ENCODE results near the gene LRCH1.

Gene LRCH1

DNA sequence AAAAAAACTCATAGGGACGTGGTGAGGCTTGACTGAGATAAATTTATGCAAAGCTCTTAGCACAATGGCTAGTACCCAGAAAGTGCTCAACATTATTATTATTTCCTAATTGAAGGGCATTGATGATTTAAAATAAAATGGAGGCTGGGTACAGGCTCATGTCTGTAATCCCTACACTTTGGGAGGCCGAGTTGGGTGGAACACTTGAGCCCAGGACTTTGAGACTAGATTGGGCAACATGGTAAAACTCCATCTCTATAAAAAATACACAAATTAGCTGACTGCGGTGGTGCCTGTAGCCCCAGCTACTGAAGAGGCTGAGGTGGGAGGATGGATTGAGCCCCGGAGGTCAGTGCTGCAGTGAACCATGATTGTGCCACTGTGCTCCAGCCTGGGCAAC is 49.6 kb downstream of the LRCH1 start:
- H2AK5ac ChIP-seq (ENCODE audit: low read depth, low read length), result no peak overlapping the region
- no CpG with 5 or more reads among the region's 4 CpGs for WGBS, 2 donors (ENCODE audit: extremely low coverage in 2 of 2, insufficient read length in 2 of 2, insufficient replicate concordance in 1 of 2)
- H2BK12ac ChIP-seq (ENCODE audit: low read length), result no peak overlapping the region
- no peak overlapping the region for H3K18ac ChIP-seq (ENCODE audit: low read length)
- no peak overlapping the region for H4K8ac ChIP-seq (ENCODE audit: low read depth, low read length)
- no peak overlapping the region for H2AFZ ChIP-seq (ENCODE audit: low read length)
- H3K14ac ChIP-seq (ENCODE audit: low read length), result no peak overlapping the region
- H3K27me3 ChIP-seq (ENCODE audit: control insufficient read depth in 3 of 3, insufficient read depth in 3 of 3, low read depth in 1 of 3, low read length in 3 of 3), result no peaks in the 10 kb centered on the region
- H3K4me3 ChIP-seq (ENCODE audit: low read length in 2 of 2), result no peak overlapping the region
- no peak overlapping the region for H3K9ac ChIP-seq (ENCODE audit: low read depth, low read length, poor library complexity)
- H3K23ac ChIP-seq (ENCODE audit: low read depth, low read length, poor library complexity), result no peak overlapping the region
- peaks cover 0 to 4% of the 10 kb centered on the region in 2 donors for H3K9me3 ChIP-seq (replicated peaks in 1 of 2; ENCODE audit: control insufficient read depth in 2 of 2, insufficient read depth in 1 of 2, low read depth in 1 of 2, low read length in 2 of 2)
- H4K91ac ChIP-seq (ENCODE audit: low read depth, low read length, poor library complexity), result no peak overlapping the region
- DNase-seq (ENCODE audit: low spot score), result no peak
- H3K4me2 ChIP-seq (ENCODE audit: insufficient read depth, low read length, poor library complexity, severe bottlenecking), result no peak overlapping the region
- H3K79me1 ChIP-seq (ENCODE audit: low read depth, low read length), result no peaks in the 10 kb centered on the region
- H3K27ac ChIP-seq (replicated peaks; ENCODE audit: low read length), result no peak overlapping the region
- H3K4ac ChIP-seq (ENCODE audit: low read length), result no peak overlapping the region
- H3K4me1 ChIP-seq (ENCODE audit: control insufficient read depth in 2 of 2, insufficient read depth in 1 of 2, low read depth in 1 of 2, low read length in 2 of 2), result no peaks in the 10 kb centered on the region
- H2BK120ac ChIP-seq (ENCODE audit: low read depth, low read length), result no peak overlapping the region
- H2BK15ac ChIP-seq (ENCODE audit: low read length), result no peak overlapping the region
- no peak overlapping the region for H2BK5ac ChIP-seq (ENCODE audit: low read length)
- no peaks in the 10 kb centered on the region for H3K36me3 ChIP-seq (replicated peaks in 1 of 2; ENCODE audit: control insufficient read depth in 2 of 2, insufficient read depth in 2 of 2, low read length in 2 of 2)

DNA sequence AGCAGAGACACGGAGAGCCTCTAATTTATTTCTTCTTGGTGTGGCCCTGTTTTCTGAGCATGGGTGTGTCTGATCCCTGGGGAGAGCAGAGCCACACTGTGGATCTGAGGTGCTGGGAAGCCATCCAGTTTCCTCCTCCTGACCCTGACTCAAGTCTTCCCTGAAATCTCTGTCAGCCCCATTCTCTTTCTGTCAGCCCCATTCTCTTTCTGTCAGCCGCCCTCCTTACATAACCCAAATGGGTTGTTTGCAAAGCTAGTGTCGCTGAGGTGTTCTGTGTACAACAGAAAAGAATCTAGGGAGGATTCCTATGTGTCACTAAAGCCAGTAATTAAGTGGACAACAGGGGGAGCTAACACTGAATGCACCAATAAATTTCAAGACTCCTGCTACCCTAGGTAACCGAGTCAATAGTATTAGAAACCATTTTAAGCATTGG is 50.2 kb downstream of the LRCH1 start:
- H3K4me3 ChIP-seq (ENCODE audit: low read length in 2 of 2), result no peak overlapping the region
- H4K8ac ChIP-seq (ENCODE audit: low read depth, low read length), result no peak overlapping the region
- no peak overlapping the region for H2BK15ac ChIP-seq (ENCODE audit: low read length)
- no peak overlapping the region for H2BK120ac ChIP-seq (ENCODE audit: low read depth, low read length)
- H3K9me3 ChIP-seq (replicated peaks in 1 of 2; ENCODE audit: control insufficient read depth in 2 of 2, insufficient read depth in 1 of 2, low read depth in 1 of 2, low read length in 2 of 2), result peaks cover 0 to 4% of the 10 kb centered on the region in 2 donors
- H3K9ac ChIP-seq (ENCODE audit: low read depth, low read length, poor library complexity), result no peak overlapping the region
- H2BK5ac ChIP-seq (ENCODE audit: low read length), result no peak overlapping the region
- no peaks in the 10 kb centered on the region for H3K36me3 ChIP-seq (replicated peaks in 1 of 2; ENCODE audit: control insufficient read depth in 2 of 2, insufficient read depth in 2 of 2, low read length in 2 of 2)
- no peaks in the 10 kb centered on the region for H3K27me3 ChIP-seq (ENCODE audit: control insufficient read depth in 3 of 3, insufficient read depth in 3 of 3, low read depth in 1 of 3, low read length in 3 of 3)
- no peak overlapping the region for H2AFZ ChIP-seq (ENCODE audit: low read length)
- no peak overlapping the region for H3K27ac ChIP-seq (replicated peaks; ENCODE audit: low read length)
- no peak overlapping the region for H2BK12ac ChIP-seq (ENCODE audit: low read length)
- H3K4me2 ChIP-seq (ENCODE audit: insufficient read depth, low read length, poor library complexity, severe bottlenecking), result no peak overlapping the region
- H3K18ac ChIP-seq (ENCODE audit: low read length), result no peak overlapping the region
- no peak overlapping the region for H3K23ac ChIP-seq (ENCODE audit: low read depth, low read length, poor library complexity)
- H2AK5ac ChIP-seq (ENCODE audit: low read depth, low read length), result no peak overlapping the region
- H3K79me1 ChIP-seq (ENCODE audit: low read depth, low read length), result no peaks in the 10 kb centered on the region
- no peak for DNase-seq (ENCODE audit: low spot score)
- H3K4me1 ChIP-seq (ENCODE audit: control insufficient read depth in 2 of 2, insufficient read depth in 1 of 2, low read depth in 1 of 2, low read length in 2 of 2), result peaks cover 0 to 2% of the 10 kb centered on the region in 2 donors
- H3K4ac ChIP-seq (ENCODE audit: low read length), result no peak overlapping the region
- no peak overlapping the region for H3K14ac ChIP-seq (ENCODE audit: low read length)
- WGBS, 2 donors (ENCODE audit: extremely low coverage in 2 of 2, insufficient read length in 2 of 2, insufficient replicate concordance in 1 of 2), result no CpG with 5 or more reads among the region's 4 CpGs
- no peak overlapping the region for H4K91ac ChIP-seq (ENCODE audit: low read depth, low read length, poor library complexity)

DNA sequence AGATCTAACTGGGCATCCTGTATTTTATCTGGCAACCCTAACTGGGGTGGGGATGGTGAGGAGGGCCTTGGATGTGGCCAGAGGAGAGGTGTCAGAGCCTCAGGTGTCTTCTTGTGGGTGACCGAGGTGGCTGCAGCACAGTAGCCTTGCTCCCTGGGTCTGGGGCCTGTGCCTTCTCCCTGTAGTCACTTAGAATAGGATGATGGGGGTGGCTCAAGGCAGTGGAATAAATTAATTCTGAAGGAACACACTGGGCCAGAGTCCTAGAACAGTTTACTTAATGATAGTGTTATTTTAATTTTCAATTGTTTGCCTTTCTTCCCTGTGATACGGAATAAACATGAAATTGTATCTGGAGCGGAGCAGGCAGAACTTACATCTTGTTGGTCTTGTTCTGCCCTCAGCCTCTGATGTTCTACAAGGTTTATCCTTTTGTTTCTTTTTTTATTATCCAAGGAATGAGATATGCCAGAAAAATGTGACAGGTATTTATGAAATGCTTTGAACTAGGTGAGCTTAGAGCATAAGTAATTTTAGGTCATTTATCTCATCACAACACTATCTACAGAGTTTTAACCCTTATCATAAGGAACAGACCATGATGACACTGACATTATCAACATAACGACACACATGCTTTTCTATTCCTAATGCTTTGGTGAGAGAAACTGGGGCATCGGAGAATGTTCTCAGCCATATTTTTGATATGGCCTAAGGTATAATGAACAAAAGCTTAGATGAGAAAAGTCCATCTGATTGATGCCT is 51.4 kb downstream of the LRCH1 start:
- Histone ChIP-seq H4K91ac (ENCODE audit: low read depth, low read length, poor library complexity) (no peak overlapping the region), H3K9me3 (replicated peaks in 1 of 2; ENCODE audit: control insufficient read depth in 2 of 2, insufficient read depth in 1 of 2, low read depth in 1 of 2, low read length in 2 of 2) (no peaks in the 10 kb centered on the region), H3K23ac (ENCODE audit: low read depth, low read length, poor library complexity) (no peak overlapping the region), H2BK12ac (ENCODE audit: low read length) (no peak overlapping the region), H2BK120ac (ENCODE audit: low read depth, low read length) (no peak overlapping the region), H3K79me1 (ENCODE audit: low read depth, low read length) (no peaks in the 10 kb centered on the region), H3K4me1 (ENCODE audit: control insufficient read depth in 2 of 2, insufficient read depth in 1 of 2, low read depth in 1 of 2, low read length in 2 of 2) (peaks cover 0 to 2% of the 10 kb centered on the region in 2 donors), H4K8ac (ENCODE audit: low read depth, low read length) (no peak overlapping the region), H3K4me3 (ENCODE audit: low read length in 2 of 2) (no peak overlapping the region), H2BK5ac (ENCODE audit: low read length) (no peak overlapping the region), H3K27ac (replicated peaks; ENCODE audit: low read length) (no peak overlapping the region), H2AFZ (ENCODE audit: low read length) (no peak overlapping the region), H3K4me2 (ENCODE audit: insufficient read depth, low read length, poor library complexity, severe bottlenecking) (no peak overlapping the region), H3K18ac (ENCODE audit: low read length) (no peak overlapping the region), H2AK5ac (ENCODE audit: low read depth, low read length) (no peak overlapping the region), H3K27me3 (ENCODE audit: control insufficient read depth in 3 of 3, insufficient read depth in 3 of 3, low read depth in 1 of 3, low read length in 3 of 3) (no peaks in the 10 kb centered on the region), H3K36me3 (replicated peaks in 1 of 2; ENCODE audit: control insufficient read depth in 2 of 2, insufficient read depth in 2 of 2, low read length in 2 of 2) (no peaks in the 10 kb centered on the region), H3K9ac (ENCODE audit: low read depth, low read length, poor library complexity) (no peak overlapping the region), H2BK15ac (ENCODE audit: low read length) (peak overlapping the region; percentile 49), H3K14ac (ENCODE audit: low read length) (no peak overlapping the region), H3K4ac (ENCODE audit: low read length) (no peak overlapping the region)
- no peak for DNase-seq (ENCODE audit: low spot score)
- whole genome bisulfite sequencing, 2 donors (ENCODE audit: extremely low coverage in 2 of 2, insufficient read length in 2 of 2, insufficient replicate concordance in 1 of 2), result no CpG with 5 or more reads among the region's 5 CpGs

DNA sequence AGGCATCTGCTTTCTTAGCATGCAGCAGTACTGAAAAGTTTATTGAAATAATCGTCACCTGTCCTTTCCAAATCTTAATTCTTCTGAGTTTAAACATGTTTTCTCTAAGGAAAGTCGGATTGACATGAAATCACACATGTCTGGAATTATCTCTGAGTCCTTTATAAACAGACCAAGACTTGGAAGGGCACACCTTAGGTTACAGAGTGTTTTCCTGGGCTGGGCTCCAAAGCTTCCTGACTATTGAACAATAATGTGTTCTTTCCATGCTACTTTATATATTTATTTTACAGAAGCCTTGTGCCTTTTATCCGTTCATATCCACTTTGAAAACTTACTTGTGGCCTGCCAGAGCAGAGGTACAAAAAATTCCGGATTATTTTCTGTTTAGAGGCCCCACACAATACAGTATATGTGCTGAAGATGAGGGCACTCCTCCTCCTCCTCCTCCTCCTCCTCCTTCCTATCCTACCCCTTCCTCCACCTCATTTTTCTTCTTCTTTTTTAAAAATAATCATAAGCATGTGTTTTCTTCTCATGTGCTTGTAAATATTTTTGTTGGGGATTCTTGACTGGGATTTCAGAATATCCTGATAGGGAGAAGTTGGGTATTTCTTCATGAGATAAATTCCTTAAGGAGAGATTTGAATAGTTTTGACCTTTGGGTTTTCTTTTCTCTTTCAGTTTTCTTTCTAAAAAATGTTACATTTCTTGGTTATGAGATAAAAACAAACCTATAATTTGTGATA is 52.3 kb downstream of the LRCH1 start:
- Histone ChIP-seq H3K27ac (replicated peaks; ENCODE audit: low read length) (no peak overlapping the region), H2BK120ac (ENCODE audit: low read depth, low read length) (no peak overlapping the region), H3K18ac (ENCODE audit: low read length) (no peak overlapping the region), H3K9ac (ENCODE audit: low read depth, low read length, poor library complexity) (no peak overlapping the region), H2AFZ (ENCODE audit: low read length) (no peak overlapping the region), H4K91ac (ENCODE audit: low read depth, low read length, poor library complexity) (no peak overlapping the region), H4K8ac (ENCODE audit: low read depth, low read length) (no peak overlapping the region), H3K9me3 (replicated peaks in 1 of 2; ENCODE audit: control insufficient read depth in 2 of 2, insufficient read depth in 1 of 2, low read depth in 1 of 2, low read length in 2 of 2) (no peaks in the 10 kb centered on the region), H3K4ac (ENCODE audit: low read length) (no peak overlapping the region), H3K4me2 (ENCODE audit: insufficient read depth, low read length, poor library complexity, severe bottlenecking) (no peak overlapping the region), H2BK5ac (ENCODE audit: low read length) (no peak overlapping the region), H2AK5ac (ENCODE audit: low read depth, low read length) (no peak overlapping the region), H3K23ac (ENCODE audit: low read depth, low read length, poor library complexity) (no peak overlapping the region), H3K79me1 (ENCODE audit: low read depth, low read length) (no peaks in the 10 kb centered on the region), H3K4me3 (ENCODE audit: low read length in 2 of 2) (no peak overlapping the region), H3K36me3 (replicated peaks in 1 of 2; ENCODE audit: control insufficient read depth in 2 of 2, insufficient read depth in 2 of 2, low read length in 2 of 2) (no peaks in the 10 kb centered on the region), H3K14ac (ENCODE audit: low read length) (no peak overlapping the region), H2BK12ac (ENCODE audit: low read length) (no peak overlapping the region), H3K27me3 (ENCODE audit: control insufficient read depth in 3 of 3, insufficient read depth in 3 of 3, low read depth in 1 of 3, low read length in 3 of 3) (no peaks in the 10 kb centered on the region), H3K4me1 (ENCODE audit: control insufficient read depth in 2 of 2, insufficient read depth in 1 of 2, low read depth in 1 of 2, low read length in 2 of 2) (peaks cover 0 to 2% of the 10 kb centered on the region in 2 donors), H2BK15ac (ENCODE audit: low read length) (no peak overlapping the region)
- no CpG with 5 or more reads among the region's 4 CpGs for WGBS, 2 donors (ENCODE audit: extremely low coverage in 2 of 2, insufficient read length in 2 of 2, insufficient replicate concordance in 1 of 2)
- DNase-seq (ENCODE audit: low spot score), result no peak

Measured in neuronal stem cell (in vitro differentiated cells).